Heart right ventricle (tissue), 16 donors: Measurements from ENCODE around the gene CHD2. TPM values are rescaled to one million over a fixed set of nuclear protein-coding genes. Genes with fewer than 3 reads are reported as not detected.

Experiments
- ATAC-seq, 8 donors: fragments of 200-7000 bp; cut with Tn5 transposase; one replicate each; pipeline ENCODE4 v1.9.1; 2020; ENCODE audit warnings: mild to moderate bottlenecking in 8 of 8, moderate library complexity in 8 of 8, moderate number of reproducible peaks in 1 of 8
- DNase-seq, 2 donors: peaks; one replicate each; pipeline ENCODE4 v3.0.0-alpha.2; 2020
- H3K27ac ChIP-seq, 10 donors: fragments of 200-600 bp; sonication (generic) in 2 of 10; one replicate each; pipeline versions ENCODE4 v1.5.0 to v1.8.0; 2020 to 2022; ENCODE audit warnings: mild to moderate bottlenecking in 3 of 10
- H3K27me3 ChIP-seq, 7 donors: fragments of 200-600 bp; one replicate each; pipeline ENCODE4 v1.8.0; 2021 to 2022; ENCODE audit warnings: mild to moderate bottlenecking in 2 of 7
- H3K36me3 ChIP-seq, 9 donors: fragments of 200-600 bp; sonication (generic) in 1 of 9; one replicate each; pipeline versions ENCODE4 v1.5.0 to v1.8.0; 2020 to 2022; ENCODE audit warnings: mild to moderate bottlenecking in 2 of 9
- H3K4me1 ChIP-seq, 9 donors: fragments of 200-600 bp; sonication (generic) in 1 of 9; one replicate each; pipeline versions ENCODE4 v1.5.0 to v1.8.0; 2020 to 2022; ENCODE audit warnings: mild to moderate bottlenecking in 4 of 9
- H3K4me3 ChIP-seq, 10 donors: fragments of 200-600 bp; sonication (generic) in 2 of 10; one replicate each; pipeline versions ENCODE4 v1.5.0 to v1.8.0; 2020 to 2022; ENCODE audit warnings: mild to moderate bottlenecking in 7 of 10, moderate library complexity in 2 of 10
- H3K9me3 ChIP-seq, 11 donors: fragments of 200-600 bp in 10 of 11; sonication (generic) in 2 of 11; one replicate each; pipeline versions ENCODE4 v1.5.0 to v1.8.0; 2013 to 2022; ENCODE audit warnings: mild to moderate bottlenecking in 2 of 11, control low read depth in 1 of 11, moderate library complexity in 1 of 11
- WGBS, 2 donors: extraction: QIAGEN DNeasy Blood & Tissue Kit; methylation state at CpG; one replicate each; pipeline ENCODE4 v1.1.7; 2013; ENCODE audit warnings: inconsistent platforms in 1 of 2; 5-methylcytosine and 5-hydroxymethylcytosine counted together
- intact Hi-C, 10 donors: fragments of 100-400 bp; cut with DNase I; formaldehyde crosslinking; loops; one replicate each; pipeline versions ENCODE4 v1.11.1 to v1.14.2; 2022
- polyA plus RNA-seq, 2 donors: library from polyadenylated mRNA; stranded (reverse); fragments of 200-250 nt; gene quantifications; one replicate each; pipeline ENCODE4 v1.2.3, GENCODE V29; 2013
- total RNA-seq, 10 donors: library from RNA; stranded (reverse); fragmentation: NEBNext Ultra II Directional in 3 of 10; extraction: Animal tissue kit (Norgen Biotek cat#: 25700) in 3 of 10; gene quantifications; one replicate each; pipeline versions ENCODE4 v1.2.1 to v1.2.4, GENCODE V29; 2021 to 2023
- TF ChIP-seq, protein P1 (sequence below), 9 donors: fragments of 200-600 bp; sonication (generic) in 2 of 9; IDR thresholded peaks; one replicate each; pipeline versions ENCODE4 v1.5.0 to v1.8.0; 2021 to 2022; ENCODE audit warnings: antibody characterized with exemption in 9 of 9, mild to moderate bottlenecking in 5 of 9, moderate library complexity in 1 of 9
- donor health status: Arrhythmogenic right ventricular cardiomyopathy.
- donor health status: ischemic (EF 13 %, LVEDD 7.1; RV severe dilation, severe dysfunction).
- donor health status: healthy with polysubstance abuse.
- donor health status: DM: no; HTN: yes; CAD: no.
- donor health status: DM: no; HTN: no; CAD: no.
- donor health status: ischemic (EF 25% LVEDD 6.9; RV normal size, moderate dysfunction).
- donor health status: ischemic (EF 25% LVEDD 5.7; RV mildly dilated, moderate dysfunction).
- donor health status: healthy.
- donor health status: DM: yes; HTN: yes; CAD: no.
- donor health status: Ischemic cardiomyopathy.
- donor health status: ischemic (EF 35%, LVEDD 5.7; RV mildly dilated, moderate dysfunction).
- donor health status: nonischemic (EF 11% LVEDD 7.7; RV severe dilation, severe dysfunction).
- donor health status: DM: yes; HTN: yes; CAD: no.
- donor health status: PGD.
- donor health status: ischemic (EF 29% LVEDD 5.4; RV normal size, mild dysfunction).
- donor health status: nonischemic (EF 23%, LVEDD 6.1; RV moderate dilation, normal function).

Gene CHD2
- total and polyA plus RNA-seq, 12 donors = 12.2 to 74.0 (median 54.6) TPM

DNA sequence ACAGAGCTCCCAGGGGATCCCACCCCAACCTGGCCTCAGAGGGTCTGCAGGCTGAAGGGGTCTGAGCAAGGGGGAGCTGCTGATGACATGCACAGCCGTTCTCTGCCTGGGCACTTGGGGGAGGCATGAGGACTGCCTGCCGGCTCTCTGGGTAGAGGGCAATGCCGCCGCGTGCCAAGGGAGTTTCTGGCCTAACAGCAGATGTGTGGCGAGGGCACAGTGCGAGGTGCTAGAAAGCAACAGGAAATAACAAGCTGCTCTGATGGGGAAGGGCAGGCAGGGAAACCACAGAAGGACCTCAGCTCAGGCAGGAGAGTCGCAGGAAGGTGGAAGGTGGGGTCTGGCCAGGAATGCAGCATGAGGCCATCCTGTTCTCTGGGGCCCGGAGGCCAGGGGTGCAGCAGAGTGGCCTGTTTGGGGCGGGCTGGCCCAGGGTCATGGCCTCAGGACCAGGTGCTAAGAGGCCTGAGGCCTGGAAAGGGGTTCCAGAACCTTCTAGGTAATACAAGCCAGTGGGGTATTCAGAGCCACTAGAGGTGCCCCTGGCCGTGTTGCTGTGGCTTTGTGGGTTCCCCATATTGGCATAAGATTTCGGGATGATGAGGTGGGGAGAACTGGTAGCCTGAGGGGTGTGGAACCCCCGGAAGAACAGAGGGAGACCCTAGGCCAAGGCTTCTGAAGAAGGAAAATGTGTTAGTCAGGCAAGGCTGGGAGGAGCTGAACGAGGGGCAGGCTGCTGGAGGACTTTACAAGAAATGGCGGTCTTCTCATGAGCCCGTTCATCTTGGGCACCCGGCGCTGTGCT is 147.7 kb downstream of the CHD2 start:
- peaks cover 0 to 89% (median 13%) of the 10 kb centered on the region in 9 donors for H3K36me3 ChIP-seq
- DNase-seq (no peak), ATAC-seq (no peak)
- H3K9me3 ChIP-seq = peaks cover 0 to 17% (median 8%) of the 10 kb centered on the region in 11 donors
- peaks cover 0 to 19% (median 0%) of the 10 kb centered on the region in 9 donors for H3K4me1 ChIP-seq
- WGBS, 2 donors = 85 to 86% methylated on average over 18 of the region's 18 CpGs
- no peaks in the 10 kb centered on the region for H3K27me3 ChIP-seq
- peak overlapping the region in 1 of 10 donors; percentile 10 for H3K27ac ChIP-seq
- TF ChIP-seq, protein P1, sequence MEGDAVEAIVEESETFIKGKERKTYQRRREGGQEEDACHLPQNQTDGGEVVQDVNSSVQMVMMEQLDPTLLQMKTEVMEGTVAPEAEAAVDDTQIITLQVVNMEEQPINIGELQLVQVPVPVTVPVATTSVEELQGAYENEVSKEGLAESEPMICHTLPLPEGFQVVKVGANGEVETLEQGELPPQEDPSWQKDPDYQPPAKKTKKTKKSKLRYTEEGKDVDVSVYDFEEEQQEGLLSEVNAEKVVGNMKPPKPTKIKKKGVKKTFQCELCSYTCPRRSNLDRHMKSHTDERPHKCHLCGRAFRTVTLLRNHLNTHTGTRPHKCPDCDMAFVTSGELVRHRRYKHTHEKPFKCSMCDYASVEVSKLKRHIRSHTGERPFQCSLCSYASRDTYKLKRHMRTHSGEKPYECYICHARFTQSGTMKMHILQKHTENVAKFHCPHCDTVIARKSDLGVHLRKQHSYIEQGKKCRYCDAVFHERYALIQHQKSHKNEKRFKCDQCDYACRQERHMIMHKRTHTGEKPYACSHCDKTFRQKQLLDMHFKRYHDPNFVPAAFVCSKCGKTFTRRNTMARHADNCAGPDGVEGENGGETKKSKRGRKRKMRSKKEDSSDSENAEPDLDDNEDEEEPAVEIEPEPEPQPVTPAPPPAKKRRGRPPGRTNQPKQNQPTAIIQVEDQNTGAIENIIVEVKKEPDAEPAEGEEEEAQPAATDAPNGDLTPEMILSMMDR (IDR thresholded peaks at IDR 0.05) = no peak
- H3K4me3 ChIP-seq = no peak overlapping the region
- intact Hi-C loops = loop anchor here in 2 of 10 donors (5.0 kb wide), 2 partner anchors 49 to 1059 kb away; no protein-coding TSS in a partner anchor

DNA sequence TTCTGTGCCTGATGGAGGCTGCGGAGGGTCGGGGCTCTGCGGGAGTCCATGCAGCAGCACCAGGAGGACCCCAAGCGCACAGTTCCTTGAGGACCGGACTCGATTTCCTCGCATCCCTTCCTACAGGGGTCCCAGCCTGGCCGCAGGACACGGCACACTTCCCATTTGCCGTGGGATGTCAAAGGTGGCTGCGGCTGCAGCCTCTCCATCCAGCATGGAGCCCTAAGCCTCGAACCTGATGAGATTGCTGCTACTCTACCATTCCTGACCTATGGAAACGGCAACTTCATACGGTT is 148.2 kb downstream of the CHD2 start:
- Histone ChIP-seq H3K27me3 (no peaks in the 10 kb centered on the region), H3K27ac (no peak overlapping the region), H3K4me1 (peaks cover 0 to 19% (median 0%) of the 10 kb centered on the region in 9 donors), H3K4me3 (no peak overlapping the region), H3K9me3 (peaks cover 0 to 17% (median 8%) of the 10 kb centered on the region in 11 donors), H3K36me3 (peaks cover 0 to 86% (median 13%) of the 10 kb centered on the region in 9 donors)
- WGBS, 2 donors = 91% methylated on average over 14 of the region's 14 CpGs
- no peak for ATAC-seq
- TF ChIP-seq, protein P1 (IDR thresholded peaks at IDR 0.05) = no peak
- no peak for DNase-seq
- intact Hi-C loops = loop anchor here in 2 of 10 donors (5.0 kb wide), 2 partner anchors 49 to 1059 kb away; no protein-coding TSS in a partner anchor

GRCh38 chr15:93048759-93049161 is 148.6 kb downstream of the CHD2 start:
- Histone ChIP-seq H3K27me3 (no peaks in the 10 kb centered on the region), H3K27ac (no peak overlapping the region), H3K4me3 (no peak overlapping the region), H3K9me3 (peaks cover 0 to 17% (median 8%) of the 10 kb centered on the region in 11 donors), H3K4me1 (peaks cover 0 to 19% (median 0%) of the 10 kb centered on the region in 9 donors), H3K36me3 (peaks cover 0 to 83% (median 12%) of the 10 kb centered on the region in 9 donors)
- TF ChIP-seq, protein P1 (IDR thresholded peaks at IDR 0.05) = no peak
- 56 to 62% methylated on average over 16 of the region's 16 CpGs for WGBS, 2 donors
- intact Hi-C loops = loop anchor here in 2 of 10 donors (5.0 kb wide), 2 partner anchors 49 to 1059 kb away; no protein-coding TSS in a partner anchor
- no peak for ATAC-seq
- DNase-seq = no peak

- WGBS, 2 donors = 76% methylated on average over 8 of the region's 8 CpGs
- DNase-seq (no peak), ATAC-seq (no peak)
- H3K4me1 ChIP-seq = peaks cover 0 to 19% (median 0%) of the 10 kb centered on the region in 9 donors
- intact Hi-C loops = loop anchor here in 2 of 10 donors (5.0 kb wide), 2 partner anchors 48 to 1058 kb away; no protein-coding TSS in a partner anchor
- no peak overlapping the region for H3K27ac ChIP-seq
- TF ChIP-seq, protein P1 (IDR thresholded peaks at IDR 0.05) = no peak
- H3K27me3 ChIP-seq = no peaks in the 10 kb centered on the region
- H3K36me3 ChIP-seq = peaks cover 0 to 78% (median 9%) of the 10 kb centered on the region in 9 donors
- H3K9me3 ChIP-seq = peaks cover 0 to 17% (median 8%) of the 10 kb centered on the region in 11 donors
- H3K4me3 ChIP-seq = no peak overlapping the region
Measured at GRCh38 chr15:93049233-93049632, 149.1 kb downstream of the CHD2 start.
